Peyer's patch (tissue), 4 donors: ENCODE measurements around the gene TPPP2.

Source experiments
- CTCF ChIP-seq, 6 experiments: fragments of 450-650 bp in 4 of 6; fragments of 200-600 bp in 2 of 6; sonication (generic) in 1 of 6; IDR thresholded peaks; one replicate each; pipeline ENCODE4 v1.5.1; 2017 to 2019; ENCODE audit warnings: antibody characterized with exemption in 6 of 6, mild to moderate bottlenecking in 3 of 6, moderate library complexity in 1 of 6
- POLR2A ChIP-seq, 2 donors: fragments of 450-650 bp; IDR thresholded peaks; one replicate each; pipeline ENCODE4 v1.5.1; 2017; ENCODE audit warnings: antibody characterized with exemption in 2 of 2, mild to moderate bottlenecking in 2 of 2, moderate library complexity in 2 of 2

- TF ChIP-seq CTCF (IDR thresholded peaks at IDR 0.05) = no peak
- TF ChIP-seq POLR2A (IDR thresholded peaks at IDR 0.05) = no peak
Observed at GRCh38 chr14:21022686-21023085, 7.3 kb upstream of the TPPP2 start.
